Gastroesophageal sphincter (tissue), 3 donors: ENCODE measurements around the gene HECTD4.

Source experiments
- POLR2A ChIP-seq, 2 donors: fragments of 450-650 bp; IDR thresholded peaks; one replicate each; pipeline ENCODE4 v1.6.1; 2017; ENCODE audit warnings: antibody characterized with exemption in 2 of 2, mild to moderate bottlenecking in 2 of 2, moderate library complexity in 1 of 2
- POLR2AphosphoS5 ChIP-seq: sonication (generic); formaldehyde crosslinking; IDR thresholded peaks from one replicate; pipeline ENCODE4 v1.6.1; 2017; ENCODE audit warnings: antibody characterized with exemption
- TF ChIP-seq, protein P1 (sequence below), 4 experiments: fragments of 200-600 bp in 2 of 4; fragments of 450-650 bp in 2 of 4; sonication (generic) in 1 of 4; IDR thresholded peaks; one replicate each; pipeline ENCODE4 v1.5.1; 2017 to 2019; ENCODE audit warnings: antibody characterized with exemption in 4 of 4, mild to moderate bottlenecking in 2 of 4, moderate library complexity in 2 of 4

DNA sequence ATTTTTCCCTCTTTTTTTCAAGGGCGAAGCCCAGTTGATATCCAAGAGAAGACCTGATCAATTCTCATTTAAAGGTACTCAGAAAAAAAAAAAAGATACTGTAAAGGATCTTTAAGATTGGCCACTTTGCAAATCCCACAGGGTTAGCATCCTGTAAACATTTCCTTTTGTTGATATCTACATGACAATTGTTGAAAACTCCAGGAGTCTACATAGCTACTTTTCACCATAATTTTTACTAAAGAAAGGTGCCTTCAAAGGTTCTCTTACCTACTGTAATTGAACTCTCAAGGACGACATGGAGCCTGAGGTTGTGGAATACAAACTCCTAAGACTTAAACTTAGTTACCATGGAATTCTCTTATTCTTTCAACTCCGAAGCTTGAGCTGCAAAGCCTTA lies 125.5 kb downstream of the HECTD4 start:
- TF ChIP-seq, protein P1, sequence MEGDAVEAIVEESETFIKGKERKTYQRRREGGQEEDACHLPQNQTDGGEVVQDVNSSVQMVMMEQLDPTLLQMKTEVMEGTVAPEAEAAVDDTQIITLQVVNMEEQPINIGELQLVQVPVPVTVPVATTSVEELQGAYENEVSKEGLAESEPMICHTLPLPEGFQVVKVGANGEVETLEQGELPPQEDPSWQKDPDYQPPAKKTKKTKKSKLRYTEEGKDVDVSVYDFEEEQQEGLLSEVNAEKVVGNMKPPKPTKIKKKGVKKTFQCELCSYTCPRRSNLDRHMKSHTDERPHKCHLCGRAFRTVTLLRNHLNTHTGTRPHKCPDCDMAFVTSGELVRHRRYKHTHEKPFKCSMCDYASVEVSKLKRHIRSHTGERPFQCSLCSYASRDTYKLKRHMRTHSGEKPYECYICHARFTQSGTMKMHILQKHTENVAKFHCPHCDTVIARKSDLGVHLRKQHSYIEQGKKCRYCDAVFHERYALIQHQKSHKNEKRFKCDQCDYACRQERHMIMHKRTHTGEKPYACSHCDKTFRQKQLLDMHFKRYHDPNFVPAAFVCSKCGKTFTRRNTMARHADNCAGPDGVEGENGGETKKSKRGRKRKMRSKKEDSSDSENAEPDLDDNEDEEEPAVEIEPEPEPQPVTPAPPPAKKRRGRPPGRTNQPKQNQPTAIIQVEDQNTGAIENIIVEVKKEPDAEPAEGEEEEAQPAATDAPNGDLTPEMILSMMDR (IDR thresholded peaks at IDR 0.05) = no peak
- TF ChIP-seq POLR2AphosphoS5 (no peak), POLR2A (IDR thresholded peaks at IDR 0.05) (no peak)
